GM21723 (cell line): ENCODE results near the gene ELOVL7.
"Not testable (repeated sequence)": the region's sequence is repeated elsewhere in the genome, so short reads cannot be mapped to it uniquely, and the experiment has no call there.

Source experiments
- ATAC-seq: cut with Tn5 transposase; IDR thresholded peaks from one replicate; pipeline ENCODE4 v1.9.1; 2021; ENCODE audit warnings: mild to moderate bottlenecking, moderate library complexity; ENCODE audit not compliant: unreplicated experiment

ELOVL7 gene

DNA sequence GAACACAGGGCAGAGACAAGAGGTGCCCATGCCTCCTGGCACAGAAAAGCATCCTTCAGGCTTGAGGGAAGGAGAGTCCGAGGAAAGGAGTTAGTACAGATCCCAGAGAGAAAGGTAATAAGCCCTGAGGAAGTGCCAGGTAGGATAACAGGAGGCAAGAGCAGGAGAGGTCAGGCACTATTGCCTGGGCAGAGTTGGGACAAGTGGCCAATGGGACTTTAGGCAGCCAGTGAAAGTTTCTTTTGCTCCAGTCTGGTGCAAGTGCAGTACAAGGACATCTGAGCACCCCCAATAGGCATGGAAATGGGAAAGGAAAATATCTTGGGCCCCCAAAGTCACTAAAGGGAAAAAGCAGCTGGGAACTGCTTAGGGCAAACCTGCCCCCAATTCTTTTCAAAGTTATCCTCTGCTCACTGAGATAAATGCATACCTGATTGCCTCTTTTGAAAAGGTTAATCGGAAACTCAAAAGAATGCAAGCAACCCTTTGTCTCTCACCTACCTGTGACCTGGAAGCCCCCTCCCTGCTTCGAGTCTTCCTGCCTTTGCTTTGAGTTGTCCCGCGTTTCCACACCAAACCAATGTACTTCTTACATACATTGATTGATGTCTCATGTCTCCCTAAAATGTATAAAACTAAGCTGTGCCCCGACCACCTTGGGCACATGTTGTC is 46.5 kb downstream of the ELOVL7 start:
- no peak for ATAC-seq

DNA sequence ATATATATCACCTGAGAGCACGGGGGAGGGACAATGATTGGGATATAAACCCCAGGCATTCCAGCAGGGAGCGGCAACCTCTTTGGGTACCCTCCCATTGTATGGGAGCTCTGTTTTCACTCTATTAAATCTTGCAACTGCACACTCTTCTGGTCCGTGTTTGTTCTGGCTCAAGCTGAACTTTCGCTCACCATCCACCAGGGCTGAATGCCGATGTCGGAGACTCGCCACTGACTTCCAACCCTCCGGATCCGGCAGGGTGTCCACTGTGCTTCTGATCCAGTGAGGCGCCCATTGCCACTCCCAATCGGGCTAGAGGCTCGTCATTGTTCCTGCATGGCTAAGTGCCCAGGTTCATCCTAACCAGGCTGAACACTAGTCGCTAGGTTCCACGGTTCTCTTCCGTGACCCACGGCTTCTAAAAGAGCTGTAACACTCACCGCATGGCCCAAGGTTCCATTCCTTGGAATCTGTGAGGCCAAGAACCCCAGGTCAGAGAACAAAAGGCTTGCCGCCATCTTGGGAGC is 48.6 kb downstream of the ELOVL7 start:
- ATAC-seq = not testable (repeated sequence)

DNA sequence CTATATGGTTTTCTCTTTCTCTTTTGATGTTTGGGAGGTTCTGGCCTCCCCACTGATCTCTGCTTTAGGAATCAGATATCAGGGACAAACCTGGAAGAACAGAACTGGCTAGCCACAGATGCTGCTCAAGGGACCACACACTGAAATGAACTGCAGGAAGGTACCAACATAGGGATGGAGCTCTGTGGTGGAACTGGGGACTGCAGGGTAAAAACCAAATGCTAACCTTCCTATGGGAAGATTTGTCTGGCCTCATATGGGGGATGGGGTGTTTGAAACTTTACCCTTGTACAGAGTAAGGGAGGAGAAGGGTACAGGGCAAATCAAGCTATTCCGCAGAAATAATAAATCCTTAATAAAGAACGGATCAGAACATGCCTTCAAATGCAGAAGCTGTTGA is 49.4 kb downstream of the ELOVL7 start:
- no peak for ATAC-seq

DNA sequence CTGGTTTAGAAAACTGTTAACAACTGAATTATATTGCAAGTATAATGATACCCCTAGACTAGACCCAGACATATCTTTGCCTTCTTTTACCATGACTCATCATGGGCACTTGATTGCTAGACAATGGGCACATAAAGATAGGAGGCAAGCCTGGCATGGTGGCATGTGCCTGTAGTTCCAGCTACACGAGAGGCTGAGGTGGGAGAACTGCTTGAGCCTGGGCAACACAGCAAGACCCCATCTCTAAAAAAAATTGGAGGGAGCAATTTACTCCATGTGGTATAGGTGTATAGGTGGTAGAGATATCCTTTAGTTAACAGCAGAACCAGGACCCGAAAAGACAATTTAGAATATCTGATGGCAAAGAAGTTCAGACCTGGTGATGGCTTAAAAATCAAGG is 51.6 kb downstream of the ELOVL7 start:
- ATAC-seq = no peak

DNA sequence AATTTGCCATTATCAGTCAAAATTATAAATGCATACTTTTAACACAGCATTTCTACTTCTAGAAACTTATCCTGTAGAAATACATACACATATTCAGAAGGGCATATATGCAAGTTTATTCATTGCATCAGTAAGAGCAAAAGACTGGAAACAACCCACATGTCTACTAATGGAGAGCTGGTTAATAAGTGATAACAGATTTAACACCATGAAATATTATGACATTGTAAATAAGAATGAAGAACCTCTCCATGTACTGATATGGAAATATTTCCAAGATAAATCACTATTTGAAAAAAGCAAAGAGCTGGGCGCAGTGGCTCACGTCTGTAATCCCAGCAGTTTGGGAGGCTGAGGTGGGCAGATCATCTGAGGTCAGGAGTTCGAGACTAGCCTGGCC is 54.5 kb downstream of the ELOVL7 start:
- ATAC-seq = no peak

DNA sequence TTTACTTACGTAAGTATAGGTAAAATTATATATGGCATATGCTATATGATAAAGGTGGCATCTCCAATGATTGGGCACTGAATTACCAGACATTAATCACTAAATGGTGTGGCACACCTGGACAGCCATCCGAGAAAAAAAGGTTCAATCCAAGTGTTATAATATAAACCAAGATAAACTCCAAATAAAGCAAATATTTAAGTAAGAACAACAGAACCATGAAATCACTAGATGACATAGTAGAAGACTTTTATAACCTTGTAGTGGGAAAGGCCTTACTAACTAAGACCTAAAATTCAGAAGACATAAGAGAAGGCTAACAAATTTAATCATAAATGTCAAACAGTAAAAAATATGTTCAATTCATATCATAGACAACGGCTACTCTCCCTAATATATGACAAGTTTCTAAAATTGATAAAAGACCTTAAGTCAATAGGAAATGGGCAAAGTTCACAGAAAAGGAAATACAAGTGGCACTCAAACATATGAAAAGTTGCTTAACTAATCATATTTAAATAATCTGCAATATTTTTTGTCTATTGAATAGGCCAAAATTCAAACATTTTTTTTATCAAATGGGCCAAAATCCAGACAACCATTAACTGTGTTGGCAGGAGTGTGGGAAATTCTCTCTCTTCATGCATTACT is 55.1 kb downstream of the ELOVL7 start:
- ATAC-seq = no peak

DNA sequence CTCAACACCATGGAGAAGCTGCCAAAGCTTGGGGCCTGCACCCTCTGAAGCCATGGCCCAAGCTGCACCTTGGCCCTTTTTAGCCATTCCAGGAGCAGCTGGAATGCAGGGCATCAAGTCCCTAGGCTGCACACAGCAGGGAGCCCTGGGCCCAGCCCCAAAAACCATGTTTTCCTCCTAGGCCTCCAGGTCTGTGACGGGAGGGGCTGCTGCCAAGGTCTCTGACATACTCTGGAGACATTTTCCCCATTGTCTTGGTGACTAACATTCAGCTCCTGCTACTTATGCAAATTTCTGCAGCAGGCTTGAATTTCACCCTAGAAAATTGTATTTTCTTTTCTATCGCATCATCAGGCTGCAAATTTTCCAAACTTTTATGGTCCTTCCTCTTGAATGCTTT is 64.6 kb downstream of the ELOVL7 start:
- no peak for ATAC-seq

DNA sequence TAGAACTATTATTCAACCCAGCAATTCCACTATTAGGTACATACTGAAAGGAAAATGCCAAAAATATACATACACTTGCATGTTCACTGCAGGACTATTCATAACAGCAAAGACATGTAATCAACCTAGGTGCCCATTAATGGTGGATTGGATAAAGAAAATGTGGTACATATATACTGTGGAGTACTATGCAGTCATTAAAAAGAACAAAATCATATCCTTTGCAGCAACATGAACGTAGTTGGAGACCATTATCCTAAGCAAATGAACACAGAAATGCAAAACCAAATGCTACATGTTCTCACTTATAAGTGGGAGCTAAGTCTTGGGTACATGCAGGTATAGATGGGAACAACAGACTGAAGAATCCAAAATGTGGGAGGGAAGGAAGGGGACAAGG is 67.7 kb downstream of the ELOVL7 start:
- ATAC-seq = no peak

DNA sequence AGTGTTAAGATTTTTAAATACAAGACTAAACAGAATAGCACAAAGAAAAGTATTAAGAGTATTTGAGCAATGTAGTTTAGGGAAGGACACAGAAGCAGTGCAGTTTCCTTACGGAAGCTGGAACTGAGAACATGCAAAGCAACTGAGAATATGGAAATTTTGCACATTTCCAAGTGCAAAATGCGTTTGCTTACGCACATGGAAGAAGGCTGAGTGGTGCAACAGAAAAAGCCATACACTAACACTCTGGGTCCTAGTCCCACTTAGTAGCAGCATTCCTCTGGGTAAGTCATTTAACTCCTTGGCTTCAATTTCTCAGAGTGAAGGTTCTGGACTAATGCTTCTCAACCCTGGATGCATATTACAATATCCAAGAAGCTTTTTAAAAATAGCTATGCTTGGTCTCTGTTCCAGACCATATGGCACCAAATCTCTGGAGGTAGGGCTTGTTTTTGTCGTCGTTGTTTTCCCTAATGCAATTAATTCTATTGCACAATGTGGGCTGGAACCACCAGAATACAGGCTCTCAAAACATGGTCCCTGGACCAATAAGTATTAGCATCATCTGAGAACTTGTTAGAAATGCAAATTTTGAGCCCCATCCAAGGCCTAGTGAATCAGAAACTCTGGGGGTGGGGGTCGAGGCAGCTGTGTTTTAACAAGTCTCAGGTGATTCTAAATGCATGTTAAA is 78.9 kb downstream of the ELOVL7 start:
- ATAC-seq = no peak

DNA sequence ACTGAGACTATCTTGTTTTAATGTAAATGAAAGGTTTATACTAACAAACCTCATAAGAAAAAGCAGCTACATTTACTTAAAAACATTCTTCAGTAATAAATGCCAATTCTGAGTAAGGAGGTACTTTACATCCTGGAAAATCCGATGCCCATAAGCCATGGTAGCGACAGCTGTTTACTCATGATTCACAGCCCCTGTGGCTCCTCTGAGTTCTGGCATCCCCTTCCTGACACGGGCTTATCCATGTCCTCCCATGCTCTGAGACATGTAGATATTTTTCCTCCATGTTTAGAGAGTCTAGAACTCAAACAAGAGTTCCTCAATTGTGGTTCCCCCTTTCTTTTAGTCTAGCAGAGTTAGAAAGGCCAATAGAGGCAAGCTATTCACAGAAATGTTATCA is 81.0 kb downstream of the ELOVL7 start:
- no peak for ATAC-seq

DNA sequence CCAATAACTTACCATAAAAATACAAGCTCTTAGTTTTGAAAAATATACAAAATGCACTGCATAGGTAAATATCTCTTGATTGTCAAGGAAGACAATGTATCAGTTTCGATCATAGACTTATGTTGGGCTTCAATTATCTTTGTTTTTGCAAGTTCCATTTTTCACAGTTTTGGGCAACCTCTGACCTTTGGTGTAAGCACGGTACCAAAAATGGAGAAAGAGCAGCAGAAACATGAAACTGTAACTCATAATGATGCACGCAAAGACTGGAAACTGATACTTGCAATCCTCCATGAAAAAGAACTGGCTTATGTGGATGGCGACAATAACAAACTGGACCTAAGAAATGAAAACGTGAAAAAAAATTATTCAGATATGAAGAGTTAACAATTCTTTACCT is 89.6 kb downstream of the ELOVL7 start:
- no peak for ATAC-seq

DNA sequence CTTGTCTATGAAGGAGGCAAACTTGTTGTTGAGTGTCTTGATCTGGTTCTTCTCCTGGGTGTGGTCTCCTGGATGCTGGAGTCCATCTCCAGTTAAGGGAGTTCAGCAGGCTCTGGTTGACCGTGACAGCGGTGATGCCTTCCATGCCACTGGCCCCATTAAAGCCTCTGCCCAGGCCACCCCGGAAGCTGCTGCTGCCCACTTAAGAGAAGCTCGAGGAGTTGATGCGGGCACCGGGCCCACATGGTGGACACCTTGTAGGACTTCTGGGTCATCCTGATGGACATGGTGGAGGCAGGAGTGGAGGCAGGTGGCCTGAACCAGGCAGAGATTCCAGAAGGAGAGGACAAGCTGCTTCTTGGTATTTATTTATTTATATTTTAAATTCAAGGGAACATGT is 99.4 kb downstream of the ELOVL7 start:
- no peak for ATAC-seq

DNA sequence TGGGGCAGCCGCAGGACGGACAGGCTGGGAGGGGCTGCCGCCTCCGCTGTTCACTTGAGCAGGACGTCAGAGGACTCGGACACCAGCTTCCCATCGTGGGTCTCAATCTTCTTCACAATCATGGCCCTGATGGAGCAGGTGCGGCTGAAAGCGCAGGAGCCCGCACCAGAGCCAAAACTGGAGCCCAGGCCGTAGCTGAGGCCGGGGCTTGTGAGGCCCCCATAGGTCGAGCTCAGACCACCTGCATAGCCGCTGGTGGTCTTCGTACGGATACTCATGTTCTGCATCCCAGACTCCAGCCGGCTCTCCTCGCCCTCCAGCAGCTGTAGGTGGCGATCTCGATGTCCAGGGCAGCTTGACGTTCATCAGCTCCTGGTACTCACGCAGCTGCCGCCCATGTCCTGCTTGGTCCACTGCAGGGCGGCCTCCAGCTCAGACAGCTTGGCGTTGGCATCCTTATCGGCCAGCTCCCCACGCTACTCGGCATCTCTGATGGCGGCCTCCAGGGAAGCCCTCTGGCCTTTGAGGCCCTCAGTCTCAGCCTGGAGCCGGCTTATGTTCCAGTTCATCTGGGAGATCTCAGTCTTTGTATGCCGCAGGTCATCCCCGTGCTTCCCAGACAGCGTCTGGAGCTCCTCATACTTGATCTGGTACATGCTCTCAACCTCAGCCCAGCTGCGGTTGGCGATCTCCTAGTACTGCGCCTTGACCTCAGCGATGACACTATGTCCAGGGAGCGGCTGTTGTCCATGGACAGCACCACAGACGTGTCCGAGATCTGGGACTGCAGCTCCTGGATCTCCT is 100.4 kb downstream of the ELOVL7 start:
- ATAC-seq = no peak

DNA sequence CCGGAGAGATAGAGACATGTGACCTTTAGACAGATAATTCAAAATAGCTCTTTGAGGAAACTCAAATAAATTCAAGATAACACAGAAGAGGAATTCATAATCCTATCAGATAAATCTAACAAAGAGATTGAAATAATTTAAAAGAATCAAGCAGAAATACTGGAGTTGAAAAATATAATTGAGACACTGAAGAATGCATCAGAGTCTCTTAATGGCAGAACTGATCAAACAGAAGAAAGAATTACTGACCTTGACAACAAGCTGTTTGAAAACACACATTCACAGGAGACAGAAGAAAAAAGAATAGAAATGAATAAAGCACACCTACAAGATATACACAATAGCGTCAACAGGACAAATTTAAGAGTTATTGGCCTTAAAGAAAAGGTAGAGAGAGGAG is 103.7 kb downstream of the ELOVL7 start:
- no peak for ATAC-seq

DNA sequence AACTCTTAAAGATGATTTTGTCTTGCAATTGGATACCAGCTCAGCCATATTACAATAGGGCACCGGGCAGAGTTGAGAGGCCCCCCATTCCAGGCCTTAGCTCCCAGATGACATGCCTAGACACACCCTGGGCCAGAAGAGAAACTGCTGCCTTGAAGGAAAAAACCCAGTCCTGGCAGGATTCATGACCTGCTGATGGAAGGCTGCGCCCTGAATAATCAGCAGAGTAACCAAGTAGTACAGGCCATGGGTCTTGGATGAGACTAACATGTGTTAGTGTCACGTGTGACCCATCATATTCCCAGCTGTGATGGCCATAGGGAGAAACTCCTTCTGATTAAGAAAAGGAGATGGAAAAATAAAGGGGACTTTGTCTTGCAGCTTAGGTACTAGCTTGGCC is 105.1 kb downstream of the ELOVL7 start:
- no peak for ATAC-seq

DNA sequence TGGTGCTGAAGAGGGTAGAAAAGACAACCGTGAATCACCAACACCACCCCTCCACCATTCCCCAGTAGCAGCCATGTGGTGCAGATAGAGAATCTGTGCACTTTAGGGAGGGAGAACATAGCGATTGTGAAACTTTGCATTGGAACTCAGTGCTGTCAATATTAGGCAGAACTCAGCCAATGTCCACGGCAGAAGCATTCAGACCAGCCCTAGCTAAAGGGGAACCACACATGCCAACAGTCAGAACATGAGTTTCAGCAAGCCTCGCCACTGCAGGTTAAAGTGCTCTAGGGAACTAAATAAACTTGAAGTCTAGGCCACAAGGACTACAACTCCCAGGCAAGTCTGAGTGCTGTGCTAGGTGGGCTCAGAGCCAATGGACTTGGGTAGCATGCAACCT is 105.6 kb downstream of the ELOVL7 start:
- ATAC-seq = no peak

DNA sequence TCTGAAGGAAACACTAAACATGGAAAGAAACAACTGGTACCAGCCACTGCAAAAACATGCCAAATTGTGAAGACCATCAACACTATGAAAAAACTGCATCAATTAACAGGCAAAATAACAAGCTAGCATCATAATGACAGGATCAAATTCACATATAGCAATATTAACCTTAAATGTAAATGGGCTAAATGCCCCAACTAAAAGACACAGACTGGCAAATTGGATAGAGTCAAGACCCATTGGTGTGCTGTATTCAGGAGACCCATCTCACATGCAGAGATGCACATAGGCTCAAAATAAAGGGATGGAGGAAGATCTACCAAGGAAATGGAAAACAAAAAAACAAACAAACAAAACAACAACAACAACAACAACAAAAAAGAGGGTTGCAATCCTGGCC is 113.2 kb downstream of the ELOVL7 start:
- ATAC-seq = not testable (repeated sequence)

DNA sequence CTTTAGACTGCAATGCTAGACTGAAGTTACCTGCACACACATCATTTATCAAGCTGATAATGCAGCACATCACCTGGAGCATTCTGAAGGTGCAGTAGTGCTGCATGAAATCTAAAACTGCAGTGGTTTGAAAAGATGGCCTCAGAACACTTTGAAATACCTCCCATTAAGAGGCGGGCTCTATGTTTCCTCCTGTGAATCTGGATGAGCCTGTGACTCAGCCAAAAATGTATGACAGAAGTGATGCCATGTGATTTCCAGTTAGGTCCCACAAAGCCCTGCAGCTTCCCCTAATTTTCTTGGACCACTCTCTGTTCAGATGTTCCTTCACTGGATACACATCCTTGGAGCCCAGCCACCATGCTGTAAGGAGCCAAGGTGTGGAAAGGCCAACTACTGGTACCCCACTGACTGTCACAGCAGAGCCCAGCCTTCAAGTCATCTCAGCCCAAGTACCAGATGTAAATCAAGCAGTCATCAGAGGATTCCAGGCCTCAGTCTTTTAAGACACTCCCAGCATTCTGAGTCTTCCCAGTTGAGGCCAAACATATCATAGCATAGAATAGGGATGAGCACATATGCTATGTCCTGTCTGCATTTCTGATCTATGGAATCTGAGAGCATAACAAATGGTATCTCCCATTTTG is 116.9 kb downstream of the ELOVL7 start:
- no peak for ATAC-seq

DNA sequence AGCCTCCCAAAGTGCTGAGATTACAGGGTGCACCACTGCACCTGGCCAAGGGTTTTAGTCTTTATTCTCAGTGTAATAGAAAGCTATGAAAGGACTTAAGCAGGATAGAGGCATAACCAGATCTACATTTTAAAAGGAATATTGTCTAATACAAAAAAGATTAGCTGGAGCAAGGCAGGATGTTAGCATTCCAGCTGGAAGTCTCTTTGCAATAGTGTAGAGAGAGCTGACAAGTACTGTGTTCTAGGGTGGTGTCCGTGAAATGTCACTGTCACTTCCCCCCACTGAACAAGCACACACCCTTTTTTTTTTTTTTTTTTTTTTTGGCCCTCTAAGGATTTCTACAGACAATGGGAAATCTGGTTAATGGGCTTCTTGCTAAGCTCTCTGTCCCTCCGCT is 119.9 kb downstream of the ELOVL7 start:
- no peak for ATAC-seq

DNA sequence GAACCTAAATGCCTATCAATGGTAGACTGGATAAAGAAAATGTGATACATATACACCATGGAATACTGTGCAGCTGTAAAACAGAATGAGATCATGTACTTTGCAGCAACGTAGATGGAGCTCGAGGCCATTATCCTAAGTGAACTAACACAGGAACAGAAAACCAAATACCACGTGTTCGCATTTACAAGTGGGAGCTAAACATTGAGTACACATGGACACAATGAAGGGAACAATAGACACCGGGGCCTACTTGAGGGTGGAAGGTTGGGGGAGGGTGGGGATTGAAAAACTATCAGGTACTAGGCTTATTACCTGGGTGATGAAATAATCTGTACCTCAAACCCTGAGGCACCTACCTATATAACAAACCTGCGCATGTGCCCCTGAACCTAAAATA is 121.7 kb downstream of the ELOVL7 start:
- no peak for ATAC-seq

DNA sequence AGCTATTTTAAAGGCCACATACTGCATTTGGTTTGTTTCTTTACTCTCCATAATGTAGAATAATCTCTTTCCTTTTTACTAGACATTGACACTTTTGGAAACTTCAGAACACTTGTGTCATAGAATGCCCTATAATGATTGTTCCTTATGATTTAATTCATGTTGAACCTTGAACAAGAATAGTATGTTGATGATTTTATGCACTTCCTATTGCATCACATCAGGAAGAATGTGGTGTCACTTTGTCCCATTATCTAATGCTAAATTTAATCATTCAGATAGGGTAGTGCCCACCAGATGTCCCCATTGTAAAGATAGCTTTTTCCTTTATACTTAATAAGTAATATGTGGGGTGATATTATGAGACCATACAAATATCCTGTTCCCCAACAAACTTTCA is 124.7 kb downstream of the ELOVL7 start:
- ATAC-seq = no peak
